ENCODE measurements around the gene CNTNAP2.

GRCh38 chr7:147423875-147424274, 1307.3 kb downstream of the CNTNAP2 start:
- TF ChIP-seq RCOR1 (IDR thresholded peaks at IDR 0.05; ENCODE audit: insufficient replicate concordance, low read length) (no peak), CHD1 (IDR thresholded peaks at IDR 0.05; ENCODE audit: low read depth, low read length) (no peak), CEBPB (IDR thresholded peaks at IDR 0.05; ENCODE audit: low read depth, low read length) (no peak), USF2 (IDR thresholded peaks at IDR 0.05; ENCODE audit: low read depth, low read length) (no peak), MAZ (IDR thresholded peaks at IDR 0.05; ENCODE audit: borderline replicate concordance, low read depth, low read length) (no peak), POLR2A (IDR thresholded peaks at IDR 0.05; ENCODE audit: low read depth, low read length) (no peak), MXI1 (IDR thresholded peaks at IDR 0.05; ENCODE audit: borderline replicate concordance, low read depth, low read length) (no peak), RAD21 (IDR thresholded peaks at IDR 0.05; ENCODE audit: low read length) (no peak), BHLHE40 (IDR thresholded peaks at IDR 0.05; ENCODE audit: low read depth, low read length) (no peak), MAFK (IDR thresholded peaks at IDR 0.05; ENCODE audit: low read depth, low read length) (no peak), SMC3 (IDR thresholded peaks at IDR 0.05; ENCODE audit: low read depth, low read length) (no peak)
- TF ChIP-seq, protein P1, sequence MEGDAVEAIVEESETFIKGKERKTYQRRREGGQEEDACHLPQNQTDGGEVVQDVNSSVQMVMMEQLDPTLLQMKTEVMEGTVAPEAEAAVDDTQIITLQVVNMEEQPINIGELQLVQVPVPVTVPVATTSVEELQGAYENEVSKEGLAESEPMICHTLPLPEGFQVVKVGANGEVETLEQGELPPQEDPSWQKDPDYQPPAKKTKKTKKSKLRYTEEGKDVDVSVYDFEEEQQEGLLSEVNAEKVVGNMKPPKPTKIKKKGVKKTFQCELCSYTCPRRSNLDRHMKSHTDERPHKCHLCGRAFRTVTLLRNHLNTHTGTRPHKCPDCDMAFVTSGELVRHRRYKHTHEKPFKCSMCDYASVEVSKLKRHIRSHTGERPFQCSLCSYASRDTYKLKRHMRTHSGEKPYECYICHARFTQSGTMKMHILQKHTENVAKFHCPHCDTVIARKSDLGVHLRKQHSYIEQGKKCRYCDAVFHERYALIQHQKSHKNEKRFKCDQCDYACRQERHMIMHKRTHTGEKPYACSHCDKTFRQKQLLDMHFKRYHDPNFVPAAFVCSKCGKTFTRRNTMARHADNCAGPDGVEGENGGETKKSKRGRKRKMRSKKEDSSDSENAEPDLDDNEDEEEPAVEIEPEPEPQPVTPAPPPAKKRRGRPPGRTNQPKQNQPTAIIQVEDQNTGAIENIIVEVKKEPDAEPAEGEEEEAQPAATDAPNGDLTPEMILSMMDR (conservative IDR thresholded peaks at IDR 0.05; ENCODE audit: low read depth, low read length) = no peak
